Measurements from ENCODE around the gene PPP1R1C.

- no peak for TF ChIP-seq POLR2A (IDR thresholded peaks at IDR 0.05)
- TF ChIP-seq, protein P1, sequence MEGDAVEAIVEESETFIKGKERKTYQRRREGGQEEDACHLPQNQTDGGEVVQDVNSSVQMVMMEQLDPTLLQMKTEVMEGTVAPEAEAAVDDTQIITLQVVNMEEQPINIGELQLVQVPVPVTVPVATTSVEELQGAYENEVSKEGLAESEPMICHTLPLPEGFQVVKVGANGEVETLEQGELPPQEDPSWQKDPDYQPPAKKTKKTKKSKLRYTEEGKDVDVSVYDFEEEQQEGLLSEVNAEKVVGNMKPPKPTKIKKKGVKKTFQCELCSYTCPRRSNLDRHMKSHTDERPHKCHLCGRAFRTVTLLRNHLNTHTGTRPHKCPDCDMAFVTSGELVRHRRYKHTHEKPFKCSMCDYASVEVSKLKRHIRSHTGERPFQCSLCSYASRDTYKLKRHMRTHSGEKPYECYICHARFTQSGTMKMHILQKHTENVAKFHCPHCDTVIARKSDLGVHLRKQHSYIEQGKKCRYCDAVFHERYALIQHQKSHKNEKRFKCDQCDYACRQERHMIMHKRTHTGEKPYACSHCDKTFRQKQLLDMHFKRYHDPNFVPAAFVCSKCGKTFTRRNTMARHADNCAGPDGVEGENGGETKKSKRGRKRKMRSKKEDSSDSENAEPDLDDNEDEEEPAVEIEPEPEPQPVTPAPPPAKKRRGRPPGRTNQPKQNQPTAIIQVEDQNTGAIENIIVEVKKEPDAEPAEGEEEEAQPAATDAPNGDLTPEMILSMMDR (IDR thresholded peaks at IDR 0.05): no peak
Measured at GRCh38 chr2:182069416-182069815, 83.8 kb downstream of the PPP1R1C start.

Data from prostate gland (tissue), 2 donors.